Activated CD8-positive, alpha-beta T cell treated with anti-CD3 and anti-CD28 coated beads for 36 hours (primary cell): ENCODE results near the gene BDNF. TPM values are rescaled to one million over a fixed set of nuclear protein-coding genes. Genes with fewer than 3 reads are reported as not detected.

Experiments
- ATAC-seq: fragments of 200-7000 bp; cut with Tn5 transposase; one replicate; pipeline ENCODE4 v1.10.0; 2021; ENCODE audit warnings: mild to moderate bottlenecking, moderate library complexity
- CTCF ChIA-PET: fragments of 350-600 bp; sonication (Branson Sonifier 250); formaldehyde crosslinking; loops from one replicate; lab custom pipeline; 2021; ENCODE audit warnings: antibody characterized with exemption; lab: Charles Lee
- POLR2A ChIA-PET: fragments of 350-600 bp; sonication (Branson Sonifier 250); formaldehyde crosslinking; loops from one replicate; lab custom pipeline; 2021; ENCODE audit warnings: antibody characterized with exemption; lab: Charles Lee
- DNase-seq: peaks from one replicate; pipeline ENCODE4 v3.0.0-alpha.2; 2020
- H3K27ac Mint-ChIP-seq: one replicate; pipeline ENCODE4 v1.8.0; 2021; ENCODE audit warnings: mild to moderate bottlenecking, mixed read lengths
- H3K27me3 Mint-ChIP-seq: one replicate; pipeline ENCODE4 v1.8.0; 2021; ENCODE audit warnings: mixed read lengths
- H3K36me3 Mint-ChIP-seq: one replicate; pipeline ENCODE4 v1.8.0; 2021; ENCODE audit warnings: low read depth, mixed read lengths
- H3K4me1 Mint-ChIP-seq: one replicate; pipeline ENCODE4 v1.8.0; 2021; ENCODE audit warnings: low read depth, mixed read lengths
- H3K4me3 Mint-ChIP-seq: one replicate; pipeline ENCODE4 v1.8.0; 2021; ENCODE audit warnings: mild to moderate bottlenecking, moderate library complexity, mixed read lengths
- H3K9me3 Mint-ChIP-seq: one replicate; pipeline ENCODE4 v1.8.0; 2021; ENCODE audit warnings: mixed read lengths
- CTCF ChIP-seq: fragments of 200-600 bp; IDR thresholded peaks from one replicate; pipeline ENCODE4 v1.8.0; 2022; ENCODE audit warnings: antibody characterized with exemption, mild to moderate bottlenecking
- intact Hi-C: fragments of 100-400 bp; cut with micrococcal nuclease; formaldehyde crosslinking; loops from one replicate; pipeline ENCODE4 v1.10.0; 2022
- total RNA-seq, 2 experiments: library from RNA; stranded (reverse); gene quantifications; one replicate each; pipeline ENCODE4 v1.2.3, GENCODE V29; 2021

Gene BDNF
- total RNA-seq, 2 experiments from 2014 or later, result not detected

GRCh38 chr11:27605422-27605821 is 94.8 kb downstream of the BDNF start:
- TF ChIP-seq CTCF, result no peak
- no peaks in the 10 kb centered on the region for H3K4me1 Mint-ChIP-seq
- H3K27ac Mint-ChIP-seq, result no peak overlapping the region
- ChIA-PET CTCF (no interaction called here), POLR2A (no interaction called here)
- DNase-seq (no peak), ATAC-seq (no peak)
- H3K36me3 Mint-ChIP-seq, result no peaks in the 10 kb centered on the region
- H3K27me3 Mint-ChIP-seq, result no peaks in the 10 kb centered on the region
- H3K4me3 Mint-ChIP-seq, result no peak overlapping the region
- intact Hi-C loops, result no loop called here
- no peaks in the 10 kb centered on the region for H3K9me3 Mint-ChIP-seq

Other genes starting within 250 kb of the BDNF start
- under 1 TPM in 1 of 2 experiments, not detected in 1; 0.09 TPM for gene LGR4, start 227.7 kb downstream of the BDNF start, total RNA-seq
- 10 to 100 TPM; 26.9 to 28.9 TPM for gene LIN7C, start 193.7 kb downstream of the BDNF start, total RNA-seq